GM12801 (cell line): ENCODE measurements around the gene HIBCH.

Experiments used
- CTCF ChIP-seq: IDR thresholded peaks from one replicate; pipeline ENCODE4 v1.5.1; 2011; ENCODE audit warnings: control low read depth; ENCODE audit not compliant: insufficient read length; ENCODE audit errors: extremely low read depth

Gene HIBCH

DNA sequence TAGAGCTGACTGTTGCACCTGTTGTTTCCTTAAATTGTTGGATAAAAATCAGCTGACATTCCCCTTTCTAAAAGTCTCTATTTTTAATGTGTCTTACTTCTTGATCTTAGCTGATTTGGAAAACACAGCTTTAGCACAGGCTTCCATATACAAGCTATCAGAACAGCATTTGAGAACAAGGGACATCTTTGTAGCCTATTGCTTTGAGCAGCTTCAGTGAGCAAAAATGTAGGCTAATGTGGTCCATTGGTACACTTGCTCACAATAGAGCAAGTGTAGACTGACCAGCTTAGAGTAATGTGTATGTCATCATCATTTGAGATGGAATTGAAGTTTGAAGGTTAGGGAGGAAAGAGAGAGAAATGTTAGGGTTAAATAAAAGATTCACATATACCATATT, 30.7 kb upstream of the HIBCH start:
- TF ChIP-seq CTCF: no peak

DNA sequence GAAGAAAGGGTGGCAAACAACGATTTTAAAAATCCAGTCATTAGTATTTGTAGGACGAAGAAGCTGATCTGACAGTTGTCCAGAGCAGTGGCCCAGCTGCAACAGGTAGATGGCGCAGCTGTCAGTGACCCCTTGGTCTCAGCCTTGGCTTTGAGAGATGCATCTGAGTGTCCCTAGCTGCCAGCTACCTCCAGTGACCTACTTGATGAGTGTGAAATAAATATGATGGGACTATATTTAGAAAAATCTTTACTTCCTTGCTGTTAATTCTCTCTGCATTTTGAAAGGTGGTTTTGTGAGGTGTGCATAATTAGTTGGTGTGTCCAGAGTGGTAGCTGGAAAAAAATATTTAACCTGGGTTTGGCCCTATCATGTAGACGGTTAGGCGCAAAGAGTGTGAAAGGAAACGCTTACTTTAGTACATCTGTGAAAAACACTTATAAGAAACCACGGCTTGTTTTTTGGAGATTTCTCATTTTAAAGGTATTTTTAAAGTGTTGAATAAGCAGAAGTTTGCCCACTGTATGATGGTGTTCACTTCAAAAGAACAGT, 24.7 kb upstream of the HIBCH start:
- no peak for TF ChIP-seq CTCF

GRCh38 chr2:190343536-190344275, 24.1 kb upstream of the HIBCH start, which contains the start of gene INPP1:
Gene INPP1 (plus strand): TSS chr2:190343589. CDS start chr2:190360103, 16,514 bp downstream.
- no peak for TF ChIP-seq CTCF

- TF ChIP-seq CTCF: no peak
These were observed 23.5 kb upstream of the HIBCH start for GRCh38 chr2:190343089-190343535.

DNA sequence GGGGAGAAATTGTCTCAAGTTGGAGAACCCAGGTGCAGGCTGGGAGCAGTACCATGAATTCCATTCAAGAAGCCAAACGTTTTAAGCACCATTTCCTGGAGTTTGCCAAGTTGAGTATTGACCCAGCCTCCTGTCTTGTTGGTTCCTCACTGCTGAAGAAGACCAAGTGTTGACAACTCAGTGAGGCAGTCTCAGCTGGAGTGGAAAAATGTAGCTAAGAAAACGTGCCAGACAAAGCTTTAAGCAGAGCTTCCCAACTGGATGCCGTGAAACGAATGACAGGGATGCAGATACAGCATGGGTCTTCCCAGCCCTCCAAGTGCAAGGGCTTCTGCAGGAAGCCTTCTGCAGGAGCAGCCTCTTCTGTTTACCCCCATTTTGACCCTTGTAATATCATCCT, 23.0 kb upstream of the HIBCH start:
- no peak for TF ChIP-seq CTCF

GRCh38 chr2:190340369-190340768, 20.7 kb upstream of the HIBCH start:
- no peak for TF ChIP-seq CTCF

- TF ChIP-seq CTCF: no peak
These were observed 19.8 kb upstream of the HIBCH start for GRCh38 chr2:190339394-190339793.
